Activated CD8-positive, alpha-beta memory T cell treated with anti-CD3 and anti-CD28 coated beads, Interleukin-2, amount 50 U/mL, for 24 hours (primary cell): ENCODE data around the gene ZIC4.

ENCODE experiments used
- DNase-seq: peaks from one replicate; pipeline ENCODE4 v3.0.0-alpha.2; 2020; ENCODE audit errors: extremely low read depth

The ZIC4 gene

DNA sequence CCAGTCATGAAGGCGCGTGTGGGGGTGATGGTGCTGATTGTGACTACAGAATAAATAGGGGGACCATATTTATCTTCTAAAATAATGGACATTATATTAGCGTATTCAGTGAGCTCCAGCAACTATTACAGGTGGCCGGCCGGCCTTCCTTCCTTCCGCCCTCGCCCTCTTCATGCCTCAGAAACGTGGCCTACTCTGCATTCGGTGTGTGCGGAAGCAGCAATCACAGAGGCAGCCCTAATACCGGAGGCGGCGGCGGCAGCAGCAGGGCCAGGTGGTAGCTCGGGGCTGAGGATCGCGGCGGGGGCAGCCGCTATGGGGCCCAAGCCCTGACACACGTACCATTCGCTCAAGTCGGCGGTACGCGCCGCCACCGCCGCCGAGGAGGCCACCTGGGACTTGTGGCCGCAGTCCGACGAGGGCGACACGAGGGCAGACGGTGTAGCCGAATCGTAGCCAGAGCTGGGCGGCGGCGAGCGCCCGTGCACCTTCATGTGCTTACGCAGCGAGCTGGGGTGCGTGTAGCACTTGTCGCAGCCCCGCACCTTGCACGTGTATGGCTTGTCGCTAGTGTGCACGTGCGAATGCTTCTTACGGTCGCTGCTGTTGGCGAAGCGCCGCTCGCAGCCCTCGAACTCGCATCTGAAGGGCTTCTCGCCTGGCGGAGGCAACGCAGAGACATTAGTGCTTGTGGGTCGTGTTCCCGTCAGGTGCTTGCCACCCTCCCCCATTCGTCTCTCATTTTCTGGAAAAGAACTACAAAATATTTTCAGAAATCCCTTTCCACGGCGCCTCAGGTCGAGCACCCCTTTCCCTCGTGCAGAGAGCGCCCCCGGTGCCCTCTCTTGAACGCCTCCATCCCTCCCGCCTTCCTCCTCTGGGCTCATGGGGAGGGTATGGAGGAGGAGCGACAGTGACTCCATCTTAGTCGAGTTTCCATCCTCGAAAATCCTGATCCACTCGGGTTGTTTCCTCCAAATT lies 15.5 kb downstream of the ZIC4 start:
- DNase-seq = no peak

DNA sequence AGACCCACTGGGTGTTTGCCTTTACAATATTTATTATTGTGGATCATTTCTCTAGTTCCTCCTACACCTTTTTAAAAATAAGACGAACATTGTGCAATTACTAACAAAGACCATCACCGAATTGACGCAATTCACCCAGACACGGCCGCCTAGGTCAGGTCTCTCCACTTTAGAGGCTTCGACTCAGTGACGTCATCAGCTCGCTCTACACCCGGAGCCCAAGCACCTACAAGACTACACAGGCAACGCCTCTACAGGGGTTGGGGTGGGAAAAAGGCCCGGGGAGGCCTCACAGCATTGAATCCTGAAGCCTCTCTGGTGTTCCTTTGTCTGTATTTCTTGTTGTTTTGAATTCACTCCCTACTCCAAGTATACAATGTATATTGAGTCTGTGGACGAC lies 16.6 kb downstream of the ZIC4 start:
- no peak for DNase-seq

DNA sequence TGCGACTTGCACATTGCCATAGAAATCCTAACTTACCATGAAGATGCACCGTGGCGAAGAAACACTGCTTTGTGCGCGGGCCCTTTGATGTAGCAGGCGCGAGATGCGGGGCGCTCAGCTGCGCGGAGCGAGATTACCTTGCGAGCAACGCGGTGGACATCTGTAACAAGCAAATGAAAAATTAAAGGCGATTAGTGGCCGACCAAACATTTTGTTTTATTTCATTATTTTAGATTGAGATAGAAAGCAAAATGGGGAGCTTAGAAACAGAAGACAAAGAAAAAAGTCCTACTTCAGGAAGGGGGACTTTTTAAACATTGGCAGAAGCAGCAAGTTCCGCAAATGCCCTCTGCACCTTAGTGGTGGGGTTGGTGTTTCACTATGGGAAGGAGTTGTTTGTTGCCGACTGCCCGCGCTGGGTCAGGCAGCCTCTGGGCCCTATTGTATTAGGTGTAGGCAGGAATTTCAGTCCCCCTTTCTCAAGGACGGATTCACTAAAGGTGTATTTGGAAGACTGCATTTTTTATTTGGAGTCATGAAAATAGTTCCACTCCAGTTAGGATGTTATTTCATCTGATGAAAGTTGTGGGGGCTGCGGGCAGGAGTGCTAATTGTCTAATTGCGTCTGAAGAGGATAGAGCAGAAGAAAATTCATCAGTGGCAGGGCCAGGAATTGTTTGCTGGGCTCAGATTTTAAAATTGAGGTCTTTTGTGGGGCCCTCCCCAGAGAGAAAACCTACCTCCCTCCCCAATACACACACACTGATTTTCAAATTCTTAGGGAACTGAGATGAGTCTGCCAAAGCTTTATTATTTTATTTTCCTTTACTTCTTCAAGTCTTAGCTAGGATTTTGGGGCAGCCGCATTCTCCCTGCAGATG lies 17.4 kb downstream of the ZIC4 start:
- no peak for DNase-seq

DNA sequence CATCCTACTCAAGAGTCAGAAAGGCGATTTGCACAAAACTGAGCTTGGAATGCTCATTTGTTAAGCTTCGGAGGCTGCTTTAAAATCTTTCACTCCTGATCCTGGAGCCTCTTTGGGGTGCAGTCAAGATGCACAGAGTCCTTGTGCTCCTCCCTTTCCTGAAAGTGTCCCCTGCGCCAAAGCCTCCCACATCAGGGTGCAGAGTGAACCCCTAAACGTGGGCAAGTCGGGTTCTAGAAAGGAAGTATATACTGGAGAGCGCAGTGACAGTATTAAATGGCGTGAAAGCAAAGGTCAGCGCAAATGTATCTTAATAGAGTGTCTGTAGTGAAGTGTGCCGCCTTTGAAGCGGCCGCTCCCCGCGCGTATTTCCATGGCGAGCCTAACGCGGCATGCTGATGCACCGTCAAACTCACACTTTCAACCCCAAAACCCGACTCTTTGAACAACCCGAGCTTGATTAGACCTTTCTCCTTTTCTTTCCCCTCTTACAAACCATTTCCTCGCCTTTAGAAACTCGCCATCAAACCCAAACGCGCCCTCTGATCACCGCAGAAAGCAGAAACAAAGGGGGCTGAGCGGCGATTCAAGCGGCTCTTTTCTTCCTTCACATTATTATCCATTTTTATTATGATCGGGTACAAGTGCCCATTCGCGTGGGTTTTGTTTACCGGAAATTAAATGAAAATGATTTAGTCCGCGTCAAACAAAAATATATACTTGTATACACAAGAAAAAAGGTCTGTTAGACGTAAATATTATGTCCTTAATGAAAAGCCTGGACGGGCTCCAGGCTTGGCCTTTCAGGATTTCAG lies 18.3 kb downstream of the ZIC4 start:
- DNase-seq = no peak

DNA sequence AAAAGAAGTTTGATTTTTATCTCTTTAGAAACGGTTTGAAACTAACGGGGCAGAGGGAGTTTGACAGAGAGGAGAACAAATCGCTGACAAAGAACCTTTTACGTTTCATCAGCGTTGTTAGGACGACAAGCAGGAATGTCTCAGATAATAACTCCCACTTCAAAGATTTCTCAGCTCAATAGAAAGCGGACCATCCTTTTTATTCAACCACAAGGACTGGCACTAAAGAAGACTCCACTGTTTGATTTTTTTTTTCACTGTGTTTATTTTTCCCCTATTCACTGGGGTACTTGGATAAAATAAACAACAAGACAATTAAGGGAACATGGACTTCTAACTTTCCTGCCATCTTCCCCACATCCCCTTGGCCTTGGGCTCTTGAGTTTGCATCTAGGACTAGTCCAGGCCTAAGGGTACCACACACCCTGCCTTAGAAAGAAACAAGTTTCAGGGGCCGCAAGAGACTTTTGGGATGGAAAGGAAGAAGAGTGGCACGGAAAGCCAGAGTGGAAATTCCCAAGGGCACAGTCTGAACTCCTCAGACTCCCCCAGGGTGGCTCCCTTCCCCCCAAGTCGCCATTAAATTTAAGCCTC lies 19.0 kb downstream of the ZIC4 start:
- no peak for DNase-seq

DNA sequence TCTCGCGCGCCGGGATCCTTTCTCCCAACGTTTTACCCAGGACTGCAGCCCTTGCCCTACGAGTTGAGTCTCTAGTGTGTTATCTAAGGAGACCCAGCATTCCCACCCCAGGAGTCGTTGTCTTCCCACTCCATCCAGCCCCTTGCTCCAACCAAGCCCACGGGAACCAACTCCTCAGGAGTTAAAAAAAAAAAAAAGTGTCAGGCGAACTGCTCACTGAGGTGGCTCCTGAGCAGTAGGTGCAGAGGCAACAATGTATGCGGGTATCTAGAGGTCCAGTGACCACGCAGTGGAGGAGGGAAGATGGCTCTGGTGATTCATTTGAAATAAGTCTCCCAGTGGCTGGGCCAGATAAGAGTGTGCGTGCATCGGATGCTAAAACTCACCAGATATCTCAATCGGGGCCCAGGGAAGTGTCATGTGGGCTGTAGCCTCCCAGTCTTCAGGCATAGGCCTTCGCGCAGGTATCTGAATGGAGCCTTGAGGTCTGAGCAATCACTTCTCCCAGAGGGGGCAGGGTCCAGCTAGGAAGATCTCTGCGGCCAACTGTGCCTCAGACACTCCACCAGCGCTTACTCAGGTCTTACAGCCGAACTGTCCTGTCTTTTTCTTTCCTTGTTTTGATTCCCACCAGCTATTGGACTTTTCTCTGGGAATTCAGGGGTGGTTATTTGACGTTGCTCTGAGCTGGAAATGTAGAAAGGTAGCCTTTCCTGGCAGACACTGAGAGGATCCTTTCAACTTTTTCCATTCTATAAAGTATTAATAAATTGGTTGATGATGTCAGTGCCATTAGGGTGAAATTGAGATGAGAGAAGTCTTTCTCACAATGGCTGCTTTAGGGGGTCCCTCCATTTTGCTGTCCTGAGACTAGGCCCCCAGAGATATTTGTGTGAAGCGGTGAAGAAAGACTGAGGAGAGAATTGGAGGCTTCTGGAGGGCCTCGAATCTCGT lies 21.0 kb downstream of the ZIC4 start:
- DNase-seq = no peak

DNA sequence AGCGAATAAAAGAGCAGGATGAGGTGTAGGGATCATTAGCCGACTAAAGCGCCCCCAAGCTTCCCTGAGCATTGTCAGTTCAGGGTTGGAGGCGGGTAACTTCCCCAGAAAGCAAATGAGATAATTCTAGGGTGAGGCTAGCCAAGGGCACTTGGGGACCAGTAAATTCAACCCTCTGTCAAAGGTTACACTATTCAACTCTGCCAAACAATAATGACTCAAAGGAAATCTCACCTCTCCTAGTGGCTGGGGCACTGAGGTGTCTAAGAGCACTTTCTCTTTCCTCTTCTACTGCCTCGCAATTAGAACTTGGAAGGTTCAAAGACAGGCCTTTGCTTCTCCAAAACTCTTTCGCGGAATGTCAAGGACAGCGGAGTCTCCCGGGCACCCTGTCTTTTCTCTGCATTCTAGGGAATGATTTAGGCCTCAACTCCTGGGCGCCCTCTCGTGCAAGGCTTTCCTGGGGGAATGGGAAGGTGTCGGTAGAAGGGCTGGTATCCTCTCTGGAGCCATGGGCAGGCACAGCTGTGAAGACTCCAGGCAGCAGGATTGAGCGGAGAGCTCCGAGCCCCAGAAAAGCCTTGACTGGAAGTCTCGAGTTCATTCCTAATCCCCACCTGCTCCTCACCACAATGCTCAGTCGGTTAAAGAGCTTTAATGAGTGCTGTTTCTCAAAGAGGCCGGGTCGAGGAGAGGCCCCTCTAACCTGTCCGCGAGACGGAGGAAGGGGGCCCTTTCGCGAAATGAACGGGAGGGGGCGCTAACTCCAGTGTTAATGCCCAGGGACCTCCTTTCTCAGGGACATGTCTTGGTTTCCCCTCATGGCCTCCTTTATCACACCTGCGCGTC lies 21.9 kb downstream of the ZIC4 start:
- no peak for DNase-seq

DNA sequence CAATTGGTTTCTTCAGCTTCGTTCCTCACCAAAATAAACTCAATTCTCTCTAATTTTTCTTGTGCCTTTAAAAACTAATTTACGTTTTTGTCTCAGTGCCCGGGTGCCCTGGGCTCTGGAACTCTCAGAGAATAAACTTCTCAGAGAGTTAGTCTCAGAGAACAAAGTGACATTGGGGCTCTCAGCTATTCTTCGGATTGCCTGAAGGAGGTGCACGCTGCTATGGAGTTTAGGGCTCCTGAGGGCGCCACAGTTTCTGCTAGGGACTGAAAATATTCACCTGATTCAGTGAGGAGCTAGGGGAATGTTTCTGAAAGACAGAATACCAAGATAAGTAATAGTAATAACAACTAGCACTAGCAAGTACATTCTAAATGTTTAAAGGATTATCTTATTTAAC lies 22.7 kb downstream of the ZIC4 start:
- no peak for DNase-seq

DNA sequence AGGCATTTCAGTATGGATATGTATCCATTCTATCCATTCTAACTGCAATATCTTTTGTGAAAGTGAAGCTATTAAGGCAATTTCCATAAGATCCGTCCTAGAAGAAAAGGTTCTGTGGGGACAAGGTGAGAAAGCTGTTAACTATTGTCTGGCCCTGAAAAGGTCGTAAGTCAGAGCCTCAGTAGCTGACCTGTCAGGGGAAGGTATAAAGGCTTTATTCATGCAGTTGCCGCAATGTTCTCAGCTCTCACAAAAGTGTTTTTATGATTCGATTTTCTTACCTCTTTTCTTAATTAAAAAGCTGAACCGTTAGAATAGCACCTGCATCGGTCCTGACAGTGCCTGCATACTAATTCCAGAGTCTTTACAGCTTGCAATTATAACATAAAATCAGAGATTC lies 24.7 kb downstream of the ZIC4 start:
- no peak for DNase-seq

DNA sequence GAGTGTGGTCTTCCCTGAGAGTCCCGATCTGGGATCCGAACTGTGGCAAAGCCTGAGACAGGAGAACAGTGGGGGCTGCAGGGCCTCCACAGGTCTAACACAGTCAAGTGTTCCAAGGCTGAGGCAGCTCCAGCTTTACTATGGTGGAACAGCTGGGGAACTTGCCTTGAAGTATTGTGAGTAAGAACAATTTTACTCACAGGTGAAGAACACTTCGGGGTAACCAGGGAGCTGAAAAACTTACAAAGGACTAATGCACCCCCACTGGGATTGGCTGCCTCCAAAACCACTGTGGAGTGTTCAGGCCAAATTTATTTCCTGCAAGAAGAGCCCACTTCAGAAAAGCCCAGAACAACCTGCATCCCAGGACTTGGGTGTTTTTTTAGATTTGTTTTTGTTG lies 25.4 kb downstream of the ZIC4 start:
- DNase-seq = no peak

DNA sequence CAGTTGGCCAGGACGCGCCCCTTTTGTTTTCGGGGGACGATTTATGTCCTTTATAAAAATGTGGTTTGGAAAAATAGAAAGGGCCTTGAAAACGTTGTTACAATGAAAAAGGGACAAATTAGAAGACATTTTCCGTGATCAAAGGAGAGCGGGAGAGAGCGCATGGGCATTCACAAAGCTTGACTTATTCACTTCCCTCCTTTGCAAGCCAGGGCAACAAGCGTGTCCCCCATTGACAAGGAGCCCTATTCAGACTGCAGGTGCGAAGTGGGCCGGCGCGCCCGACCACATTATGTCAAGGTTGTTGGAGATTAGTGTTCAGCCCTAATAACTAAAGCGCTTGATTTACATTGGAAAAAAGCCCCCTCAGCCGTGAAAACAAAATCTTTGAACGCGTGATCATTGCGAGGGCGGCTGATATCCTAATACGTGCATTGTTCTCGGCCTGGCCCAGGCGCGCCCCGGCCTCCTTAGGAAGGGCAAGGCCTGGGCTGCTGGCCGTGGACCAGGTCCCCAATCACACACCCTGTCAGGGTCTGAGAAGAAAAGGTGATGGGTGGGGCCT lies 25.9 kb downstream of the ZIC4 start:
- no peak for DNase-seq

DNA sequence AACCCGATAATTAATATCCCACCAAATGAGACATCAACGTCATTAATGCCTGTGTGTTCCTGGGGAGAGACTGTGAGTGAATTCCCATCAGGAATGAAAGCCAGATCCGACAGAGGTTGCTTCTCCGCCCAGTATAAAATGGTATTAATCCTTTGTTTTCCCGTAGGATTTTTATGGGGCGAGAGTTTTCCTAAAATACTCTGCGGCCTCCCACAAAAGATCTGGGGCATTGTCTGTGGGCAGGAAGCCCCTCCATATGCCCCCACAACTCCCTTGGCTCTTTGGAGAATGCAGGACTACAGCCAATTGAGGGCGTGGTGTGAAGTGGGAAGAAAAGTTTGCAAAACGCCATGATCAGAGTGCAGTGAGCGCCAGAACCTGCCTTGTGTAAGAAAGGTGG lies 26.7 kb downstream of the ZIC4 start:
- DNase-seq = no peak

DNA sequence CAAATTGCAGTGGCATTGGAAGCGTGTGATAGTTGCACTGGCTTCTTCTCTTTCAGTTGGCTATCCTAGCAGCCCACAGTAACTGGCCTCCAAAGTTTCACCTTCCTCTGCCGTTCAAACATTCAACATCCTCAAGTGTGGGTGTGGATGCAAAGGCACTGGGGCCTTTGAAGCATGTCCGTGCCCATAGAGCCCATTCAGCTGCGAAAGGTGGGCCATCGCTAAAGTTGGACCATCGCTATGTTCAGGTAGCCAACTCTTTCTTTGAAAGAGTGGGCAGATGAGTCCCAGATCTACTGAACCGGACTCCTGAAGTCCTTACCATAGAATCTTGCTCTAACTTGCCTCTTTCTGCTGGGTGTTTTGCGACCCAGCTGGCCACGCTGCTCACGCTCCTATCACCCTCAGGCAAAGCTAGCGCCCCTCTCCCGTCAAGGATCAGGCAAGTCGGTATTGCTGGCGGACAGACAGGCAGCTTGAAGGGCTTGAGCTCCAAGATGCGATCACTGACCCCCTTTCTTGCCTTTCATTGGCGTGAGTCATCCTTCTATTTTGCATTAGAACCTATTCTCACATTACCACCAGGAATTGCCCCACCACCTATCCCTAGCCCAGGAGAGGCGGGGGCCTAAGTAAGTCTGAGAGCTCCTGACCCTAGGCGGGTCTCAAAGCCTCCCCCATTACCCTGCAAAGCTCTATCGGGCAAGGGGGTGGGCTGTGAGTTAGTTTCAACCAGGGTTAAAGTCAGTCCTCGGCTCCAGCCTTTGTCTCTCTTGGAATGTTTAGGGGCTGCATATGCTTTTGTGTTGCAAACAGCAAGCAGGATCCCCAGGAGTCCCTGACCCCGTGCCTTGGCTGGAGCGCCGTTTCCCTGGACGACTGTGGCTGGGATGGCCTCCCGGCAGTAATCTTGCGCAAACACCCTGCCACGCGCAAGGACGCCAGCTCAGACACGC lies 28.7 kb downstream of the ZIC4 start:
- no peak for DNase-seq

DNA sequence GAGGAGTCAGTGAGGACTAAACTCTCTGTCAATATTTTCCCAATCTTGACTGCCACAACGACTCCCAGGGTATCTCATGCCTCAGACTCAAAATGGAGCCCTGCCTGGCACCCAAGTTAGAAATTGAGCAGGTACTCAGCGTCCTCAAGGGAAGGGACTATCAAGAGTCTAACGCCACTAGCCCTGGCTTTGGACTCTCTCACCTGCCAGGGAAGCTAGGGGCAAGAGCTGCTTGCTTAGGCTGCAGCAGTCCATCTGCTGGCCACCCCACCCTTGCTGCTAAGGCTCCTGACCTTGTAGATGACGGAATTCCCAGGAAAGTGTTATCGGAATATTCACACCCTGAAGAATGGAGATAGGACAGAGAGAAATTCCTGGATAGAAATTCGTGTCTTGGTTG lies 33.0 kb downstream of the ZIC4 start:
- no peak for DNase-seq

DNA sequence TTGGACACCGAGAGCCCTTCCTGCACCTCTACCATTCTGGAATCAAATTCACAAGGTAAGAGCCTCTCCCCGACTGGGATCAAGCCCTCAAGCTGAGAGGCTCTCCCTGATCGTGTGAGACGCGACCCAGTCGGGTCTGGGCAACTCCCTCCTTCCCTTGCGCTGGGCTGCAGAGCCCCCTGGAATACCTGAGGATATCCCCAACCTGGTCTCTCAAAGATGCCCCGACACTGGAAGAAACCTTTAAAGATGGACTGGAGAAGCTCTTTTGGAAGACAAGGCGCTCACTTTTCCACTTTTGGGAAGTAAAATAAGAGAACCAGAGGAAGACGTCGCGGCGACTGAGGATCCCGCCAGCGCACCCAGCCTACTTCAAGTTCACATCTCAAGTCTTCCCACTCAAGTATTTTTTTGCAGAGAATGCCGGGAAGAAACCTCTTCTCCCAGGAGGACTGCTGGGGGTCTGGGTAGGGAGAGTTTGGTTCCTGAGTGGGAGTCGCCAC lies 33.8 kb downstream of the ZIC4 start:
- DNase-seq = no peak

DNA sequence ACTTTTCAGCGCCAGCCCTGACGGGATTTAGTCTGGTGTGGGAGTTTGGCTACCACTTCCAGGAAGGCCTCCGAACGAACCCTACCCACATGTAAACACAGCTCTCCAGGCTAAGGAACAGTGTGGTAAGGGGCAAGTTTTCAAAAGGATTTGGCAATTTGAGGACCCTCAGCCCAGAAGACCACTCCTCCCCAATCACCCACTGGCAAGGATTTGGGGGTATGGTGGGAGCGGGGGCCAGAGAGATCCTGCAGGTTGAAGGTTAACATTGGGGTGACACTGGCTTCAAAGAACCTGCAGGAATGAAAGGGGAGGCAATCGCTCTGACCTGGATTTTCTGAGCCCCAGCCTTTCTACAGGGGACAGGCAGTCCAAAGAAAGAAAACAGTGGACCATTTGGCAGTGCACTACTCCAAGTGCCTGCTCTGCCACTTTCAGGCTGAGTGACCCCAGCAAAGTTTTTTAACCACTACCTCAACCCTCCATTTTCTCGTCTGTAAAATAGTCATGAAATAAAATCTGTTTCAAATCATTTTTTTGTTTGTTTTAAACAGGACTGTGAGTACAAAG lies 34.5 kb downstream of the ZIC4 start:
- no peak for DNase-seq

DNA sequence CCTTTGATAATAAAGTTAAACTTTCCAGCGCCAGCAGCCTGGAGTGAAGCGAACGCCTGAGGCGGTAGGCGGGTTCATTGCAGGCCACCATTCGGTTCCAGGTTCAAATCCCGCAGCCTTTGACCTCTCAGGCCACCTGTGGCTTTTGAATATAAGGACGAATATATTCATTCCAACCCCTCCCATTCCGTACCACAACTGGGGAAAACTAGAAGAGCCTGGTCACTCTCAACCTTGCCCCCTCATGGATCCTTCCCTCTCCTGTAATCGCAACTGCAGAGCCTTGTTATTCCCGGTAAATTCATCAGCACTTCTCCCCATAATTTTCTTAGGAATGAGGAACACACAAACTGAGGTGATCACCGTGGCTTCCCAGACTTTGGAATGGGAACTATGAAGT lies 35.2 kb downstream of the ZIC4 start:
- no peak for DNase-seq
